ENCODE measurements around the gene TMEM178B.

The TMEM178B gene

DNA sequence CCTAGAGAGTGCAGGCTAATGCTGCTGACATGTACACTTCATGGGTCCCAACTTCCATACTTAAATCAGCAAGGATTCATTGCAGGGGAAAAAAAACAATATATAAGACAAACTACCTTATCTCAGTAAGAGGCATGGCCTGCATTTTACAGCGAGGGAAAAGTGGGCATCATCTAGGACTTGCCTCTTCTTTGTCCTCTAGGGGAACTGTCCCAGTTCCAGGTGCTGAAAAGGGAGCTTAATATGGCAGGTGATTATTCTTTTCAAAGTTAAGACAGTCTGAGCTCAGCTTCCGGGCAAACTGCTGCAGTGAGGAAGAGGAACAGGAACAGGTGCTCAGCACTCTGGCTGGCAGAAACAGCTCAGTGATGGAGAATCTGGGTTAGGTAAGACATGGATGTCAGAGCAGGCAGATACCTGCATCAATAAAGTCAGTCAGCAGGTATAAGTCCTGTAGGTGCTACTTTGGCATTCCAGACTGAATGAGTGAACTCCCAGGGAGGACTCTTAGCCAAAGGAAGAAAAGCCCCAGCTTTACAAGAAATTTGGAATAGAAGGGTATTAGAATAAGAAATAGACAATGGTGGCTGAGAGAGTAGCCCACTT is 147.2 kb downstream of the TMEM178B start:
- no peak for DNase-seq (ENCODE audit: low read depth in 2 of 2)

DNA sequence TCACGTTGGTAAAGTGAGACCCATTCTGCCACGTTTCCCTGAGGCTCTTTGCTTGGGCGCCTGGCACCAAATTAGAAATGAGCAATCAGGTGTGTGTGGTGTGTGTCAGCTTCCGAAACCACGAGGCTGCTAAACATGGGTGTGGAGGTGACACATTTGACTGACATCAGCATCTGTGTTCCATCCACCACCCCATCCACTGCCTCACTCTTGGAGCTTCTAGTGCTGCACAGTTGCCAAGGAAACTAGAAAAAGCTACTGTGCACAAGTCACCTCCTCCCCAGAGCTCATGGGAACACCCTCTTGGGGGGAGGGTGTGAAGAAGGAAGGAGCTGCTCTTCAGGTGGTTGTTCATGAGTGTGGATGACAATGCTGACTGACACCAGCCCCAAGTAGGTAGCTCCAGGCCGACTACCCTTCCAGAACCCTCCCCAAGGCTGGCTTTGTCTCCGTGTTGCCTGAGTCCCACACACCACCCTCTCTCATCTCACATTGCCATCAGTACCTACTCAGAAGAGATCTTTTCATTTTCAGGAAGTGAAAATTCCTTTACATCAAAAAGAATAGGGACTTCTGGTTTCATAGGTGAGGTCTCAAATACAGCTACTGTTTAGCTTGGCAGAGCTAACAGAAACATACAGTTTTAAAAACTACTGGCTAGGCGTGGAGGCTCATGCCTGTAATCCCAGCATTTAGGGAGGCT is 152.2 kb downstream of the TMEM178B start:
- DNase-seq (ENCODE audit: low read depth in 2 of 2), result no peak

DNA sequence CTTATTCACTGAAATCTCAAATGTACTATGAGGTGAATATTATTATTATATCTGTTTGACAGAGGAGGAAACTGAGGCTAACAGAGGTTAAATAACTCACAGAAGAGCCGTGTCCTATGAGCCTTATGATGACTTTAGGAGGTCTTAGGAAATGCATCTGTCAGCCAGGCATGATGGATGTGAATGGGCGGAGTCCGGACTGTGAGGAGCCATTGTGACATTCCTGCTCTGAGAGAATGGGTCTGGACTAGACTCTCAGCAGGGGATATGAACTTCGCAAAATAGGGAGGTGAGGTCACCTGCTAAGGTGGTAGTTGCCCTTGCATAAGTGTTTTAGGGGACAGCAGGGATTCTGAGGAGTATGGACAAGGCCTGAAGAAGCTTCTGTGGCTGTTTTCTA is 153.6 kb downstream of the TMEM178B start:
- no peak for DNase-seq (ENCODE audit: low read depth in 2 of 2)

DNA sequence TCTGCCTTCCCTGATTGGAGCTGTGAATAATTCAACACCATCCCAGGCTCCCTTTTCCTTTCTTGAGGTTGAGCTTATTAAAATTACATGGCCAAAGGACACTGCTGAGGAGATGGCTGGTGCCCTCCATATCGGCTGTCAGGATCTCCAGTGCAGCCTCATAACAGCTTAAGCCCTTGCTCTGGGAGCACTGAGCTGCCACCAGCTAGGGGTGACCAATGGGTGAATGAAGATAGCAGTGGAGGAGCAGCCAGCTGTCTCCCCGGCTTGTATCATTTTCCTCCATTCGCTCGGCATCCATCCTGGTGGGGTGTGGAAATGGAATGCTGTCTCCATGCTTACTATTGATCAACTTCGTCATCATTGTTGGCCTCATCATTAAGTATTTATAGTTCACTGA is 154.6 kb downstream of the TMEM178B start:
- DNase-seq (ENCODE audit: low read depth in 2 of 2), result no peak

DNA sequence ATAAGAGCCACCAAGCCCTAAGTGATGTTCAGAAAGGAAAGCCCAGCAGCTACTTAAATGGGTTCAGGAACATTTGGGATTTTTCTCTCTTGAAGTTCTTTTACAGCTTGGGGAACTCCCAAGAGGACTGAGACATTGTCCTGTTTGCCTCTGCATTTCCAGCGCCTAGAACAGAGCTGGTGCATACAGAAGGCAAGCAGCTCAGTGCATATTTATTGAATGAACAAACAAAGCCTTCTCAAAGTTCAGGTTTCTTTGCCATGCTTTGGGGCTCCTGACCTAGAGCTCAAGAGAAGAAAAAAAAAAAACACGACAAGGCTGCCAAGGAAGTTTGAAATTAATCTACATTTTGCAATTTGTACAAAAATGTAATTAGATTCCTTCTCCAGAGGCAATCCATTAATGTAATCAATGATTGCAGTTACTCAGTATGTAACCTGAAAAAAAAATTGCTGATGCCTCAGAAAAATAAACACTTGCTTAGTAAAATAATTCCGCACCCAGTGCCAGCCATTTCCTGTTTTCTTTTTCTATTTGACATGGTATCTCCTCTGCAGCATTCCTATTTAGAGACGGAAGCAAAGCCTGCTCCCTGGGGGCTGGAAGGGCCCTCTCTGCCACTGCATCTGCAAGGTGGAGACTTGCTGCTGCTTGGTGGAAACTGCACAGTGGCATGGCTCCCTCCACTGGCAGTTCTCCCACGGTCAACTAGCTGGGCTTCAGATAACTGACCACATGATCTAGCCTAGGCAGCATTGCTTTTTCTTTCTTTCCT is 157.3 kb downstream of the TMEM178B start:
- DNase-seq (ENCODE audit: low read depth in 2 of 2), result no peak

DNA sequence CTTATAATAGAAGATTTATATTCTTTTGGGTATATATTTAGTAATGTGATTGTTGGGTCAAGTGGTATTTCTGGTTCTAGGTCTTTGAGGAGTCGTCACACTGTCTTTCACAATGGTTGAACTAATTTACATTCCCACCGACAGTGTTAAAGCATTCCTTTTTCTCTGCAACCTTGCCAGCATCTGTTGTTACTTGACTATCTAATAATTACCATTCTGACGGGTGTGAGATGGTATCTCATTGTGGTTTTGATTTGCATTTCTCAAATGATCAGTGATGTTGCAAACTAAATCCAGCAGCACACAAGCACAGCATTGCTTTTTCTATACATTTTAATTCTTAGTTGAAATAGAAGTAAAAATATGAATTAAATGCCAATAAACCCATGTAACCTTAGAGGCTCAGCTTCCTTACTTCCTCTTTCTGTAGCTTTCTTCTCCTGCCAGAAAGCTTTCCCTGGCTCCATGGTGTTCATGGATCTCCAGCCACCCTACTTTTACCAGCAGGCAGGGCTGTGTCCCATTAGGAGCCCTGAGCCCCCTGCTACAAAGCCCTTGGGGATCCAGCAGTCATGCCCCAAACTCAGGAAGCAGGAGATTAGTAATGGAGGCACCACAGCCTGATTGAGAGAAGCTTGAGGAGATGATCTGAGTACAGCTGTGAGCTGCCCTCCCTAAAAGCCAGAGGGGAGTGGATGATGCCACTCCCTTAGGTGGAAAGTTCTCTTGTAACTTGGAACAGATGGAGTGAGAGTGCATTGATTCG is 158.6 kb downstream of the TMEM178B start:
- no peak for DNase-seq (ENCODE audit: low read depth in 2 of 2)

DNA sequence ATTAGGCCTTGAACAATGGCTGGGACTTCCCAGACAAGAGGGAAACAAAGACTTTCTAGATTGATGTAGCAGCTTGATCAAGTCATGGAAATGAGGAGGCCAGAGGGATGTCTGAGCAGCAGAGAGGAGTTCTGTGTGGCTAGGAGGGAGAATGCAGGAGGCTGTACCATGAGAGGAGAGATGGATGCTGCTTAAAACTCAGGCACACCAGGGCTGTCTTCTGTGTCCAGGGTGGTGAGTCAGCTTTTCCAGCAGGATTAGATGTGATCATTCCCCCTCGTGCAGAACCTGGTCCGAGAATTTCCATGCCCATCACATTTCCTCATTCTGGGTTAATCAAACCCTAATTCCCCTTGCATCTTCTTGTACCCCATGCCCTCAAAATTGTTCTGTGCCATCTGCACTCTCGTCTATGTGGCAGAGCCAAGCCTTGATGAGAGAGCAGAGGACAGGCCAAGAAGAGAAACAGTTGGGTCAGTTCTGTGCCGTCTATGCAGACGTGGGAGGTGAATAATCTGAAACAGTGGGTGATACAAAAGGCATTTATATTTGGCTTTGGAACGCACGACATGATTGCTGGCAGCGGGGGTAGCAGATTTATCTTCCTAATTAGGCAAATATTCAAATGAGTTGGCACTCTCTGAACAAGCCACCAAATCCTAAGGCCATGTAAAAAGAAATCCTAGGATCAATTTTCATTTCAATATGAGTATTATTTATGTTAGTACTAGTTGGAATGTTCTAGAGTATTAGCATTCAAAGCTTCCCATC is 160.7 kb downstream of the TMEM178B start:
- no peak for DNase-seq (ENCODE audit: low read depth in 2 of 2)

DNA sequence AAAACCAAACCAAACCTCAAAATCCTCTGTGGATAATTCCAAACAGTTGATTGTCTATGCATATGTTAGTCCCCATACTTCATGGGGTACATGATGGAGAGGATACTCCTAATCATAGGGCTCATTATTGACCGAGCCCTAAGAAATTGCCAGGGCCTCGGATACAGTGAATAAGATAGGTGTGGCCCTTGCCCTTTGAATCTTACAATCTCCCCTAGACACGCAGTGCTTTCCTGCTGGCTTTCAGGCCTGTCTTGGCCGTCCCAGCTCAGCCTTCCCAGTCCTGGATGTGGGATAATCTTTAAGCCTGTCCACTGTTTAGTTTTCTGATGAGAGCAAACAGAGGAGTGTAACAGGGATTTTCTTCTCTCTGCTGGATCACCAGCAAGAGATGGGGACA is 161.8 kb downstream of the TMEM178B start:
- DNase-seq (ENCODE audit: low read depth in 2 of 2), result no peak

DNA sequence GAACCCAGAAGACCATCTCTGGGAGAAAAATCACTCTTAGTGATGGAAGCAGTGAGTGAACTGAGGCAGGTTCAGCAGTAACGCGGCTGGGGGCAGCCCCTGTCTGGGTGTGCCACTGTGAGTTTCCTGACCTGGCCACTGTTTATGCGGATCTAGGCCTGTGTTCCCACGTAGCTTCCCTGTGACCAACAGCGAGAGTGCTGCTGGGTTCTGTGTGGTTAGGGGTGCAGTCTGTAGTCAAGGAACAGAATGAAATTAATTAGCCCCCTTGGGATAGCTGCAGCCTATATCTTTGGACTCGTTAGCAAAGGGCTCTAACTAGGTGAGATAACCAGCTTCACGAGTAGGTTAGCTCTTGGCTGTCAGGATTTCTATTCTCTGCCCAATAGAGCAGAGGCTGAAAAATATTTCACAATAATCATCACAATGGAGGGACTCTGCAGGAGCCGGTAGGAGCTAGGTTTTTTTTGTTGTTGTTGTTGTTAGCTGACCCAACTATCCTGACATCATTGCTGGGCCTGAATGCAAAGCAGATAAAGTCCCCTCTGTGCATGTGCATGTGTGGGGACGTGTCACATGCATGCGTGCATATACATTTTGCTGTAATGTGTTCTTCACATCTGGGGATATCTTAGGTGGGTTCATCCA is 164.9 kb downstream of the TMEM178B start:
- no peak for DNase-seq (ENCODE audit: low read depth in 2 of 2)

DNA sequence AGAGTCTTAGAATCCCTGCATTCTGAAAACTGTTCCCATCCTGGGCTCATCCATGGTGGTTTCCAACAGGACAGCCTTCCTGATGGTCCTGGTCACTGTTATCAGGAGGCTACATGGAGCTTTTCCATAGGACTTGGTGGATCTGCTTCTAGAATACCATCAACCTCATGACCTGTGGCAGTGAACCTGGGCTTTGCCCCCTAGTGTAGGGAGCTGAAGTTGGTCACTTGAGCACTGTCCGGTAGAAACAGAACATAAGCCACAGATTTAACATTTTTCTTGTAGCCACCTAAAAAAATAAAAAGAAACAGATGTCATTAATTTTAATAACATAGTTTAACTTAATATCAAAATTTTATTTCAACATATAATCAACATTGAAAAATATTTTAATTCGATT is 165.8 kb downstream of the TMEM178B start:
- no peak for DNase-seq (ENCODE audit: low read depth in 2 of 2)

DNA sequence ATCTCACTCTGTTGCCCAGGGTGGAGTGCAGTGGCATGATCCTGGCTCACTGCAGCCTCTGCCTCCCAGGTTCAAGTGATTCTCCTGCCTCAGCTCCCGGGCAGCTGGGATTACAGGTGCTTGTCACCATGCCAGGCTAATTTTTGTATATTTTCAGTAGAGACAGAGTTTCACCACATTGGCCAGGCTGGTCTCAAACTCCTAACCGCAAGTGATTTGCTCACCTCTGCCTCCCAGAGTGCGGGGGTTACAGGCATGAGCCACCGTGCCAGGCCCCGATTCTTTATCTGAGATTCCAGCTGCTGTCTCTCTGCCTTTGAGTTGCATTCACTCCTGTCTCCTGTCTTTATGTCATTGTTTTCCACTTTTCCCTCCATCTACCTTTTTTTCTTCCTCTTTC is 168.7 kb downstream of the TMEM178B start:
- no peak for DNase-seq (ENCODE audit: low read depth in 2 of 2)

DNA sequence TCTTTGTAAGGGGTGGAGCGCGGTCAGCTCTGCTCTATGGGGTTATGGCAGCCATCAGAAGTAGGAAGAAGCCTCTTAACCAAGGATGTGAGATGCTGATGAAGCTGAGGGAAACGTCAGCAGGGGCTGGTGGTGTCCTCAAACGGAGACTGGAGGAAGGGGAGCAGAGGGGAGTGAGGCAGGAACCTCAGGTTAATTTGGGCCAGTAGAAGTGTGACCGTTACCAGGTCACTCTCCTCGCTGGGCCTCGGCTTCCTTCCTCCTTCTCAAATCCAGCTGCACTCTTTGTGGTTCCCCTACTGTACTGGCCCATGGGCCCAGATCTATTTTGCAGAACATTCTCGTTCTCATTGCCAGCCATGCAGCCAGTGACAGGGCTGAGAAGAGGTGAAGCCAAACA is 169.5 kb downstream of the TMEM178B start:
- DNase-seq (ENCODE audit: low read depth in 2 of 2), result no peak

DNA sequence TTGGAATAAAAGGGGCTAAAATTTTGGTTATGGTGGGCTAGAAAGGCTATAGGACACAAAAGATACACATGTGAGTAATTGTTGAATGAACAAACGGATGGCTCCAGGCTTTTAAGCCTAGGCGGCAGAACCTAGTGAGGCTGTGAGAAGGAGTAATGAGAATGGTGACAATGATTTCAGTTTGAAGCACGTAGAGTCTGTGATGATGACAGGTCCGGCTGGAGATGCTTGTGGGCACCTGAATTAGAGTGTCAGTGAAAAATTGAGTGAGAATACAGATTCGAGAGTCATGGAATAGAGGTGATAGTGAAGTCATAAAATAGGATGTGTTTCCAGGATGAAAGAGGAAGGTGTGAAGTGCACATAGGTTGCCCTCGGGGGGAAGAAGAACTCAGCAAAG is 170.6 kb downstream of the TMEM178B start:
- no peak for DNase-seq (ENCODE audit: low read depth in 2 of 2)

DNA sequence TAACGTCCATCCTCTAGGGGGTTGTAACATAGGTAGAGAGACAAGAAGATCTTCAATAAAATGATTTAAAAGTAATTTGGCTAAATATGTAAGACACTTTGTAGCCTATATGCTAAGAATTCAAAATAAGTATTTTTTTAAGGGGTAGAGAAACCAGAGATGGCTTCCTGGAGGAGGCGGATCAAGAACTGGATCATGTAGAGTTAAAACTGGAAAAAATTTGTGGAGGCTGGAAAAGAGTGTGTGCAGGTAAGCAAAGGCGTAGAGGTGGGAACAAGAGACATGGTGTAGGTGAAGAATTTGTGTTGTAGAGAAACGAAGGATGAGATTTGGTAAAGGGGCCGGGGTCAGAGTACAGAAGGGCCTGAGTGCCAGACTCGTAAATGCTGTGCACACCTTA is 172.6 kb downstream of the TMEM178B start:
- no peak for DNase-seq (ENCODE audit: low read depth in 2 of 2)

DNA sequence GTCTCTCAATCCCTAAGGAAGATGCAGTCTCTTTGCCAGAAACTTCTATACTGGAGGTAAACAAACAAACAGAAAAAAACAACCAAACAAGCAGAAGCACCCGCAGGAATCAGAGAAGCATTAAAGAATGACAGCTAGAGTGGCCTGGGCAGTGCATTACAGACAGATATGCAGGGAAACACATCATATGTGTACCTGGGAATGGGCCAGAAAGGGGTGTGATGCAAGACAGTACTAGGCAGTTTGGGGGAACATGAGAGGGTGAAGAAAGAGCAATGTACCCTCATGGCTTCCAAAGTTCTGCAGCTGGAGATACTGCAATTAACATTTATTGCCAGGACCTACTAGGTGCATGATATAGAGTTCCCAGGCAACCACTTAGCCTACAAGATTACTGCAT is 177.3 kb downstream of the TMEM178B start:
- DNase-seq (ENCODE audit: low read depth in 2 of 2), result no peak

DNA sequence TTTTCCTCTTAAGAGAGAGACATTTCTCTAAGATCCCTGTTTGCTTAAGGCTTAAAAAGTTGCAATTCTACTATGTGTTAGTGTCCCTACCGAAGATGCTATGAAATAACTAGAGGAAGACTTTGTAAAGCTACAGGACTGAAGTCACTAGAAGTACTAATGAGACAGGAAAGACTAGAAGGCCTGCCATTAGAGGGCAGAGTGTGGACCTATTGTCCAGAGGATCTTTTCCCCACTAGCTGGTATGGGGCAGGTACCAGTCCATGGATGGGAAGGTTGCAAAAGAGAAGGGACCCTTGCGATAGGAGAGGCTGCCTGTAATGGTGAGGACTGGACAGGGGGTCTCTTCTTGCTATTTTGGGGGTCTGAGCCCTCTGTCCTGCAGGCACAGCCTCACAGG is 178.1 kb downstream of the TMEM178B start:
- DNase-seq (ENCODE audit: low read depth in 2 of 2), result no peak

DNA sequence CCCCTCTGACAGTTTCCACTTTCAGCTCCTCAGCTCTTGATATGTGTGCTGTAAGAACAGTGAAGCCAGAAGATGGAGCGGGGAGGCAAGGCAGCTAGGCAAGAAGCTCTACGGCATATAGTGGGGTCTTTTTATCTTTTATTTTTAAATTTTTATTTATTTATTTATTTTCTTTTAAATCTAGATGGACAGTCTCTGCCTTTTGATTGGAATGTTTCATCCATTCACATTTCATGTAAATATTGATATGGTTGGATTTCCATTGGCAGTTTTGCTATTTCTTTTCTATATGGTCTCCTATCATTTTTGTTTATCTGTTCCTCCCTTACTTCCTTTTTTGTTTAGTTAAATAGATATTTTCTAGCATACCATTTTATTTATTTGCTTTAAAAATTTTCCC is 183.7 kb downstream of the TMEM178B start:
- no peak for DNase-seq (ENCODE audit: low read depth in 2 of 2)

DNA sequence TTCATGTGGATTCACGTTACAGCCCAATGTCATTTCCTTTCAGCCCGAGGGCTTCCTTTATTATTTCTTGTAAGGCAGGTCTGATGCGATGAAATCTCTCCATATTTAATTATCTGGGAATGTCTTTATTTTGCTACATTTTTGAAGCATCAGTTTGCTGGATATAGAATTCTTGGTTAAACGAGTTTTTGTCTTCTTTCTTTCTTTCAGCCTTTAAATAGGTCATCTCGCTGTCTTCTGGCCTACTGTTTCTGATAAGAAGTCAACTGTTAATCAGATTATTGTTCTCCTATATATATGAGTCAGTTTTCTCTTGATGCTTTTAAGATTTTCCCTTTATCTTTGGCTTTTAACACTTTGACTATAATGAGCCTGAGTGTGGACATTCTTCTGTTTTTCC is 184.7 kb downstream of the TMEM178B start:
- DNase-seq (ENCODE audit: low read depth in 2 of 2), result no peak

DNA sequence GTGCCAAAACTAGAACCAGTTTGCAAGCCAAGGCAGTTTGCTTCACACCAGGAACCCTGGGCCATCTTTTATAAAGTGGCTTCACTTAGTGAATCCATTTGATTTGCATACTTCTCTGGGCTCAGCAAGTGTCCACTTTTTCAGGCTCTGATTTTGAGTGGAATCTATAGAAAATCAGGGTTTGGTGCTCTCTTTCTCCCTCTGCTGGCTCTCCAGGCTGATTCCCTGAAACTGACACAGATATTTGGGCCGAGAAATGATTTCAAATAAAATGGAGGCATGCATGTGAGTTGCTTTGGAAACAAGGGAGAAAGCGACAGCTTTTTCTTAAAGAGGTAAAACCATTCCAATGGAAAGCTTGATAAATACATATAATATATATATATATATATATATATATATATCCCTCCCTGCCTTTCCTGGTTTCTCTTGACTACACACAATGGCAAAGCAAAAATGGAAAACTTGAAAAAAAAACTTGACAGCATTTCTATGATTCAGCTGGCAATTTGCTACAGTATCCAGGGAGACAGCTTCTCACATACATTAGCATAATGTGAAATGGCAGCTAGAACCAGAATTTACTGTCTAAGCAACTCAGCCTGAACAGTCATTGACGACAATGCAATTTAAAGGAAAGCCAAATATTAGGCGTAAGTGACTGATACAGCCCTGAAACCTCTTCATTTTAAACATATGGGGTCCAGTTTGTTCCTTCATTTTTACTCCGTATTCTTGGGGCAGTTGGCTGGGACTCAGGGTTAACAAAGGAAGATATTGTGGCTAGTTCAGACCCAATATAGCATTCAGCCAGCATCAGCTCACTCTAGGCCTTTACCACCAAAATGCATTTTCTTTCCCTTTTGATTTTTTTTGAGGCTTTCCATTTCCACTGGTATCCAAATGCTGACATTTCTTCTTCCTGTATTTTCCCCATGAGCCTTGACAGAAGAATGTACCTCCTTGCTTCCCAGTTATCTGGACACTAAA is 188.5 kb downstream of the TMEM178B start:
- DNase-seq (ENCODE audit: low read depth in 2 of 2), result no peak

DNA sequence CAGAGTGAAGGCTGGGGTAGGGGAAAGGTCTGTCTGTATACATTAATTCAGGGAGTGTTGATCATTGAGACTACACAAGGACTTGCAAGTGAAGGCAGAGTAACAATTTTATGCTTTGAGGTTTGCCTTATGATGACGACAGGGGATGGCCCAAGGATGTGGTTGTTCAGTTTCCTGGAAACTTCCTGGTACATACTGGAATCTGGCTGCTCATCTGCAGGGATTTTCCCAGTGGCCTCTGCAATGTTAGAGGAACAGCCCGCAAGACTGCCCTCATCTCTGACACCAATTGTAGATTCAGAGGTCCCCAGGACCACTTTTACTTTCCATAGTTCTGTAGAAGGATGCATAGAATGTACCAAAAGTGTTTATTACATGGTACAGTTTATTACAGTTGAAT is 189.6 kb downstream of the TMEM178B start:
- no peak for DNase-seq (ENCODE audit: low read depth in 2 of 2)

Data from stimulated activated CD4-positive, alpha-beta T cell treated with anti-CD3 and anti-CD28 coated beads, Interleukin-1b, Interleukin-23, amount 100 ng/mL, for 1 hour (primary cell).